Measurements from ENCODE around the gene GJC2. TPM values are rescaled to one million over a fixed set of nuclear protein-coding genes. Genes with fewer than 3 reads are reported as not detected.

The GJC2 gene
- total and polyA plus RNA-seq, 10 of the 15 experiments (the other 5 are each of a cell fraction or from before 2014, with no cell fraction given), result 0.04 to 0.44 (median 0.07) TPM; not detected in 4

- TF ChIP-seq ZBTB11 (CRISPR knock-in tag; IDR thresholded peaks at IDR 0.05) (no peak), NFYB (IDR thresholded peaks at IDR 0.05; ENCODE audit: insufficient read depth, low read depth, low read length) (no peak), ATF7 (IDR thresholded peaks at IDR 0.05; ENCODE audit: low read depth) (no peak)
These were observed 10.6 kb downstream of the GJC2 start (continued) for GRCh38 chr1:228160201-228160761.

- BruUV-seq (replicated peaks), result no TSS peak
- no peaks in the 10 kb centered on the region; the same call in 1 of the 2 replicates for H4K20me1 ChIP-seq (ENCODE audit: control insufficient read depth, insufficient read depth)
- FAIRE-seq (no peak), DNase-seq (ENCODE audit: low read depth, low spot score) (no peak), ATAC-seq (no peak)
- WGBS (ENCODE audit: insufficient coverage, insufficient replicate concordance, low lambda C conversion rate, missing lambda C conversion rate), result 6% methylated on average over 6 of the region's 7 CpGs
- CTCF ChIA-PET, result interaction anchor here (1.0 kb wide), 1 partner anchor 31 kb away, joined by 3 read pairs; no protein-coding TSS in a partner anchor
- no peaks in the 10 kb centered on the region for H3K9me3 ChIP-seq (replicated peaks; ENCODE audit: control insufficient read depth, insufficient read depth, low read length)
- H3K27me3 ChIP-seq (replicated peaks in 1 of 2; ENCODE audit: control insufficient read depth in 2 of 2, insufficient read depth in 2 of 2, low read length in 1 of 2), result no peaks in the 10 kb centered on the region
- no peak overlapping the region for H3K9ac ChIP-seq (ENCODE audit: control insufficient read depth, insufficient read depth, low read length)
- no peak overlapping the region for H3K4me2 ChIP-seq (ENCODE audit: control insufficient read depth, insufficient read depth)
- RAD21 ChIA-PET (ENCODE audit: unreplicated experiment), result no interaction called here
- POLR2A ChIA-PET, result interaction anchor here (1.1 kb wide), 2 partner anchors 9 to 21 kb away, joined by 3 read pairs; no protein-coding TSS in a partner anchor
- TF ChIP-seq ZSCAN29 (IDR thresholded peaks at IDR 0.05), result no peak
- TF ChIP-seq PKNOX1 (IDR thresholded peaks at IDR 0.05), result no peak
- TF ChIP-seq BRCA1 (IDR thresholded peaks at IDR 0.05; ENCODE audit: low read depth, low read length), result no peak
- TF ChIP-seq RELB (IDR thresholded peaks at IDR 0.05; ENCODE audit: low read depth), result no peak
- no peak for TF ChIP-seq HCFC1 (IDR thresholded peaks at IDR 0.05; ENCODE audit: low read length)
- TF ChIP-seq POLR2AphosphoS5 (IDR thresholded peaks at IDR 0.05; ENCODE audit: low read length), result no peak
- intact Hi-C loops (cut with micrococcal nuclease; ENCODE audit: unreplicated experiment) (no loop called here), in situ Hi-C loops (cut with MboI) (no loop called here)
- SMC1A ChIA-PET (ENCODE audit: uncharacterized antibody, unreplicated experiment), result interaction anchor here (0.6 kb wide), 1 partner anchor 48 kb away, joined by 3 read pairs; no protein-coding TSS in a partner anchor
- H3K36me3 ChIP-seq (ENCODE audit: control insufficient read depth in 2 of 2, insufficient read depth in 2 of 2, low read length in 1 of 2), result no peaks in the 10 kb centered on the region
- H3K4me1 ChIP-seq (ENCODE audit: control insufficient read depth, insufficient read depth, low read length), result peaks cover 3% of the 10 kb centered on the region
- H3K27ac ChIP-seq (ENCODE audit: control insufficient read depth, insufficient read depth), result no peak overlapping the region
- H2AFZ ChIP-seq (ENCODE audit: control insufficient read depth, low read depth, low read length), result no peak overlapping the region
- H3K79me2 ChIP-seq (ENCODE audit: control insufficient read depth, insufficient read depth, low read length), result peaks cover 2% of the 10 kb centered on the region
- no peak overlapping the region for H3K4me3 ChIP-seq
These were observed 11.6 kb downstream of the GJC2 start for GRCh38 chr1:228161362-228161761.
